ENCODE results near the gene TREX2. TPM values are rescaled to one million over a fixed set of nuclear protein-coding genes. Genes with fewer than 3 reads are reported as not detected.

Gene TREX2
- total and polyA plus RNA-seq, 8 donors: 0.55 to 1.4 (median 0.92) TPM

- peak in 1 of 4 donors; percentile 46 for DNase-seq
- no peak for TF ChIP-seq CTCF (IDR thresholded peaks at IDR 0.05)
Observed at GRCh38 chrX:153443476-153444332, 2.2 kb downstream of the TREX2 start.

GRCh38 chrX:153442463-153442862 is 3.4 kb downstream of the TREX2 start:
- no peaks in the 10 kb centered on the region for H3K9me3 ChIP-seq
- intact Hi-C loops (cut with DNase I): no loop called here
- no peak overlapping the region for H3K4me3 ChIP-seq
- no peaks in the 10 kb centered on the region for H3K4me1 ChIP-seq
- H3K36me3 ChIP-seq: peaks cover 0 to 6% of the 10 kb centered on the region in 2 donors
- no peak for DNase-seq
- H3K27me3 ChIP-seq: no peaks in the 10 kb centered on the region
- no peak for ATAC-seq
- TF ChIP-seq CTCF (IDR thresholded peaks at IDR 0.05): no peak
- H3K27ac ChIP-seq: no peak overlapping the region

More at GRCh38 chrX:153443476-153444332, 2.2 kb downstream of the TREX2 start:
- no peaks in the 10 kb centered on the region for H3K27me3 ChIP-seq
- intact Hi-C loops (cut with DNase I): no loop called here
- no peaks in the 10 kb centered on the region for H3K9me3 ChIP-seq
- H3K27ac ChIP-seq: no peak overlapping the region
- no peak for ATAC-seq
- H3K4me3 ChIP-seq: no peak overlapping the region
- H3K4me1 ChIP-seq: no peaks in the 10 kb centered on the region
- peaks cover 0 to 9% of the 10 kb centered on the region in 2 donors for H3K36me3 ChIP-seq

- intact Hi-C loops (cut with DNase I): no loop called here
- Histone ChIP-seq H3K36me3 (peaks cover 0 to 2% of the 10 kb centered on the region in 2 donors), H3K4me3 (no peak overlapping the region)
Observed at GRCh38 chrX:153441981-153442380, 3.9 kb downstream of the TREX2 start.

GRCh38 chrX:153441296-153441695 is 4.6 kb downstream of the TREX2 start:
- Histone ChIP-seq H3K36me3 (no peaks in the 10 kb centered on the region), H3K27me3 (no peaks in the 10 kb centered on the region), H3K4me1 (no peaks in the 10 kb centered on the region), H3K27ac (no peak overlapping the region), H3K4me3 (no peak overlapping the region), H3K9me3 (no peaks in the 10 kb centered on the region)
- intact Hi-C loops (cut with DNase I): no loop called here
- DNase-seq (no peak), ATAC-seq (no peak)
- TF ChIP-seq CTCF (IDR thresholded peaks at IDR 0.05): no peak

More at GRCh38 chrX:153441981-153442380, 3.9 kb downstream of the TREX2 start:
- H3K4me1 ChIP-seq: no peaks in the 10 kb centered on the region
- no peaks in the 10 kb centered on the region for H3K27me3 ChIP-seq
- no peak for ATAC-seq
- no peaks in the 10 kb centered on the region for H3K9me3 ChIP-seq
- DNase-seq: no peak
- no peak for TF ChIP-seq CTCF (IDR thresholded peaks at IDR 0.05)
- H3K27ac ChIP-seq: no peak overlapping the region

- no peaks in the 10 kb centered on the region for H3K36me3 ChIP-seq
- no peaks in the 10 kb centered on the region for H3K4me1 ChIP-seq
- no peaks in the 10 kb centered on the region for H3K27me3 ChIP-seq
- intact Hi-C loops (cut with DNase I): no loop called here
- DNase-seq (no peak), ATAC-seq (no peak)
- no peak overlapping the region for H3K27ac ChIP-seq
- TF ChIP-seq CTCF (IDR thresholded peaks at IDR 0.05): no peak
- no peaks in the 10 kb centered on the region for H3K9me3 ChIP-seq
- H3K4me3 ChIP-seq: no peak overlapping the region
Observed at GRCh38 chrX:153440556-153441135, 5.2 kb downstream of the TREX2 start.

All from left lung (tissue), 10 donors.